ENCODE data around the gene TEX54. TPM values are rescaled to one million over a fixed set of nuclear protein-coding genes. Genes with fewer than 3 reads are reported as not detected.

TEX54 gene
- total and polyA plus RNA-seq, 2 of the 13 experiments (the other 11 are each of a cell fraction or from before 2014, with no cell fraction given) = not detected

GRCh38 chr11:62856333-62856895, 23.8 kb upstream of the TEX54 start (continued):
- TF ChIP-seq POLR2AphosphoS2 (IDR thresholded peaks at IDR 0.05; ENCODE audit: low read depth, low read length) (no peak), ZSCAN30 (CRISPR knock-in tag; IDR thresholded peaks at IDR 0.05) (no peak), BRD4 (CRISPR knock-in tag; IDR thresholded peaks at IDR 0.05) (no peak; the same call in 1 of the 2 replicates), HOXA7 (CRISPR knock-in tag; IDR thresholded peaks at IDR 0.05) (no peak), NPAS2 (CRISPR knock-in tag; IDR thresholded peaks at IDR 0.05; ENCODE audit: borderline replicate concordance) (no peak), ZNF20 (CRISPR knock-in tag; IDR thresholded peaks at IDR 0.05) (no peak; the same call in 1 of the 2 replicates), CENPBD1 (CRISPR knock-in tag; IDR thresholded peaks at IDR 0.05; ENCODE audit: borderline replicate concordance, low read depth) (no peak), MTA1 (CRISPR knock-in tag; IDR thresholded peaks at IDR 0.05; ENCODE audit: borderline replicate concordance) (no peak), RBFOX2 (IDR thresholded peaks at IDR 0.05; ENCODE audit: low read depth, low read length) (no peak), HNRNPUL1 (IDR thresholded peaks at IDR 0.05; ENCODE audit: low read depth, low read length) (no peak), ZSCAN20 (CRISPR knock-in tag; IDR thresholded peaks at IDR 0.05; ENCODE audit: borderline replicate concordance) (0 out of 2 replicates have a peak, but pooled peaks have one; percentile 22), KLF15 (CRISPR knock-in tag; IDR thresholded peaks at IDR 0.05; ENCODE audit: borderline replicate concordance) (no peak), PATZ1 (CRISPR knock-in tag; IDR thresholded peaks at IDR 0.05) (no peak), FOXA3 (CRISPR knock-in tag; IDR thresholded peaks at IDR 0.05) (no peak), REPIN1 (CRISPR knock-in tag; IDR thresholded peaks at IDR 0.05; ENCODE audit: borderline replicate concordance, low read depth) (no peak), MED8 (CRISPR knock-in tag; IDR thresholded peaks at IDR 0.05; ENCODE audit: insufficient replicate concordance) (peak; percentile 42), RFX3 (CRISPR knock-in tag; IDR thresholded peaks at IDR 0.05) (no peak), ARID5B (CRISPR knock-in tag; IDR thresholded peaks at IDR 0.05) (no peak), CHD4 (IDR thresholded peaks at IDR 0.05; ENCODE audit: borderline replicate concordance, low read length) (no peak), ZBTB38 (CRISPR knock-in tag; IDR thresholded peaks at IDR 0.05) (no peak), NFYB (CRISPR knock-in tag; IDR thresholded peaks at IDR 0.05) (no peak), GATAD2A (CRISPR knock-in tag; IDR thresholded peaks at IDR 0.05) (no peak), PHB2 (IDR thresholded peaks at IDR 0.05; ENCODE audit: partially characterized antibody) (no peak), NR2F1 (CRISPR knock-in tag; IDR thresholded peaks at IDR 0.05) (no peak), YEATS4 (CRISPR knock-in tag; IDR thresholded peaks at IDR 0.05; ENCODE audit: borderline replicate concordance) (peak; percentile 68; the same call in 1 of the 2 replicates), NCOA5 (CRISPR knock-in tag; IDR thresholded peaks at IDR 0.05) (no peak)
